Measurements from ENCODE around the gene MYO15B.

The MYO15B gene

DNA sequence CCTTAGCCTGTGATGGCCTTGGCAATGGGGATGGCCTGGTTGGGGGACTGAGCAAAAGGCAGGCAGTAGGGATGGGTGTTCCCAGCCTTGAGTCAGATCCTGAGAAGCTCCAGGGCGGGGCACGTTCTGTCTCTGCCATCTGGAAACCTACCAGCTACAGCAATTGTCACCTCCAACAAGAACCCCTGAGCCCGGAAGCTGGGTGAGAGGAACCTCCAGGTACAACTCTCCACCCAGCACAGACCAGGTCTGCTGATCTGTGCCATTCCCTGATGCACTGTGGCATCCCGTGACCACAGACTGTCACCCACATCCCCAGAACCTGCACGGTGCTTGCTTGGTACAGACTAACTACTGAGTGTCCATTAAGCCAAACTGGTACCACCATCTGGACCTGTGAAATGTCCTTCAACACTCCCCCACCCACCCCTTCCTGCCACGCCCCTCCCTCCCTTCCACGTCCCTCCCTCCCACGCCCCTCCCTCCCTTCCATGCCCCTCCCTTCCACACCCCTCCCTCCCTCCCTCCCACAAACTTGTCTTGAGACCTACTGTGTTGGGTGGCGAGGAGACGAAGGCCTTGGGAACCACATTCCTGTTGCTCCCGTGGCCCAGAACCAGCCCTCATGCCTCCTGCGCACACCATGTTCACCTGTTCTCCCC, 16.6 kb downstream of the MYO15B start:
- DNase-seq = no peak

DNA sequence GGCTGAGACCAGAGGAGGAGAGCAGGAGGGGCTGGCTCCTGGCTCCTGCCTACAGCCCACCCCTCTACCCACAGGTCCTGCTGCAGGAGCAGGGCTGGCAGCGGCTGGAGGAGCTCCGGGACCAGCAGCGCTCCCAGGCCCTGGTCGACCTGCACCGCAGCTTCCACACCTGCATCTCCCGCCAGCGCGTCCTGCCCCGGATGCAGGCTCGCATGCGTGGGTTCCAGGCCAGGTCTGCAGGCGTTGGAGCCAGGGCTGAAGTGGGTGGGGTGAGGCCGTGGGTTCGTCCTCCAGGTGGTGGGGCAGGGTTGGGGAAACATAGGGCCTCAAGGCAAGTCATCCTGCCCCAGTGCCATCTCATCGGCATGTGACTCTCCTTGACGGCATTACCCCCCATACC, 18.2 kb downstream of the MYO15B start:
- no peak for DNase-seq

GRCh38 chr17:75607086-75607485, 19.5 kb downstream of the MYO15B start:
- DNase-seq = no peak

DNA sequence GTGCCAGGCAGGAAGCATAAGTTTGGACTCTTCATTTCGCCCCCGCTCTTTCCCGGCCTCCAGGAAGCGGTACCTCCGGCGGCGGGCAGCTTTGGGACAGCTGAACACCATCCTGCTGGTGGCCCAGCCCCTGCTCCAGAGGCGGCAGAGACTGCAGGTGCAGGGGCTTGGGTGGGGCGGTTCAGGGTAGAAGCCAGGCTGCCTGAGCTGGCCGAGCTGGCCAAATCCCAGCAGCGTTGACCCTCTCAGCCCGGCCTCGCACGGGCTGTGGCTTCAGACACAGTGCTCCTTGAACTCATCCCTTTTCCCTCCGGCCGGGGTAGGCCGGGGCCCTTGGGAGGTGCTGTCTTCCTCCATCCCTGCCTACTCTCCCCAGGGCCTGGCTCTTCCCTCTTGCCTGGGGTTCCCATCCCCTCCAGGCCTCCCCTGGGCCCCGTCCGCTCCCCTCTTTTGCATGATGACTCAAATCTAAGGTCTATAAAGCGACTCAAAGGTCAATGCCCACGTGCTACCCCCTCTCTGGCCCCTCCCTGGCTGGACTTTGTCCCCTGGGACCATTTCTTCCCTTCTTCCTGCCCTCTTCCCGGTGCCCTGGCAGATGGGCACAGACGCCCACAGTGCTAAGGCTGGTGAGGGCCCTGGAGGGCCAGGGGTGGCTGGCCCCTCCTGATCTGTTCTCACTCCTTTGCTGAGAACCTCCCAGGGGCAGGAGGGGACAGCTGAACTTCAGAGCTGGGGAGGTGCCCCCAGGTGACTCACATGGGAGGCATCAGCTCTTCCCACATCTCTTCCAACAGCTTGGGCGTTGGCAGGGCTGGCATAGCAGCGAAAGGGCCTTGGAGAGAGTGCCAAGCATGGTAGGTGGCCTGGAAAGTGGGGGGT, 22.7 kb downstream of the MYO15B start:
- no peak for DNase-seq

- DNase-seq = no peak
These were observed 24.3 kb downstream of the MYO15B start for GRCh38 chr17:75611851-75612429.

DNA sequence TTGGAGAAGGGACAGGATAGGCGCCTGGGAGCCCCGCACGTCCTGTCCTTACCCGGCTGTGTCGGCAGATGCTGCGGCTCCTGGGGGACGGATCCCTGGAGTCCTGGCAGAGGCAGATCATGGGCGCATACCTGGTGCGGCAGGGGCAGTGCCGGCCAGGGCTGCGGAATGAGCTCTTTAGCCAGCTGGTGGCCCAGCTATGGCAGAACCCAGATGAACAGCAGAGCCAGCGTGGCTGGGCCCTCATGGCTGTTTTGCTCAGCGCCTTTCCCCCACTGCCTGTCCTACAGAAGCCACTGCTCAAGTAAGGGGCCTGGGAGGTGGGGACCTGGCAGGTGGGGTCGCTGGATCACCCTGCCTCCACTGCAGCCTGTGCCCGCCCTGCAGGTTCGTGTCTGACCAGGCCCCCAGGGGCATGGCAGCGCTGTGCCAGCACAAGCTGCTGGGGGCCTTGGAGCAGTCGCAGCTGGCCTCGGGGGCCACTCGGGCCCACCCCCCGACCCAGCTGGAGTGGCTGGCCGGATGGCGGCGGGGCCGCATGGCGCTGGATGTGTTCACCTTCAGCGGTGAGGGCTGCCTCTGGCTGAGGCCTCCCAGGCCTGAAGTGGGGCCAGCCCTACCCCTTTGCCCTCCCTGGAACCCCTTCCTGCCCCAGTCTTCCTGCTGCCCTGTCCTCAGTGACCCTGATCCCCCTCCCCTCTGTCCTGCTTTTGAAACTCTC, 25.5 kb downstream of the MYO15B start:
- no peak for DNase-seq

DNA sequence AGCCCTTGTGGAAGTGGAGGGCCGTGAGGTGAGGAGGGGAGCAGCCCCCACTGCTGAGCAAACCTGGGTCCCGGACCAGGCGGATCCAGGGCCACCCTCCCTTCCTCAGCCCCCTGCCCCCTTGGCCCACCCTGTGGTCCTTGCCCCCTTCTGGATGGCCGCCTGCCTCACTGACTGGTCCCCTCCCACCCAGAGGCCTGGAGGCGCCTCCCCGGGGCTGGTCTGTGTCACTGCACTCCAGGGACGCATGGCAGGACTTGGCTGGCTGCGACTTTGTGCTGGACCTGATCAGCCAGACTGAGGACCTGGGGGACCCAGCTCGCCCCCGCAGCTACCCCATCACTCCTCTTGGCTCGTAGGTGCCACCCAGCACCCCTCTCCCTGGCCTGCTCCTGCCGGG, 26.4 kb downstream of the MYO15B start:
- DNase-seq = no peak

DNA sequence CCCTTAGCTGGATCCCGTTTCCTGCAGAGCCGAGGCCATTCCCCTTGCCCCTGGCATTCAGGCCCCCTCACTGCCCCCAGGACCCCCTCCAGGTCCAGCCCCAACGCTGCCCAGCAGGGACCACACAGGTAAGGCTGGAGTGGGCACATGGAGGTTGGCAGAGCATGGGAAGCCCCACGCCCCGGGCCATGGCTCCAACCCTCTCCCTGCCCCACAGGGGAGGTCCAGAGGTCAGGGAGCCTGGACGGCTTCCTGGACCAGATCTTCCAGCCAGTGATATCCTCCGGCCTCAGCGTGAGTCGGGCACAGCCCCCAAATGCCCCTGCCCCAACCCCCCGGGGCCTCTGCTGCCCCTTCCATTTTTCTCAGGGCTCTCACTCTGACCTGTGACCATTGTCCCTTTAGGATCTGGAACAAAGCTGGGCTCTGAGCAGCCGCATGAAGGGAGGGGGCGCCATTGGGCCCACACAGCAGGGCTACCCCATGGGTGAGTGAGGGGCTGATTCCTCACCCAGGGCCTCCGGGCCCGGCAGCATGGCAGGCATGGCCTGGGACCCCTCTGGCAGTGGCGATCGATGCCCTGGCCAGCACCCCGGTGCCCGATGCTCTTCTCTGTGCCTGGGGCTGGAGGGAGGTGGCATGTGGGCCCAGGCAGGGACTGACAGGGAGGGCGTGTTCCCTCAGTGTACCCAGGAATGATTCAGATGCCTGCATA, 27.1 kb downstream of the MYO15B start:
- no peak for DNase-seq

DNA sequence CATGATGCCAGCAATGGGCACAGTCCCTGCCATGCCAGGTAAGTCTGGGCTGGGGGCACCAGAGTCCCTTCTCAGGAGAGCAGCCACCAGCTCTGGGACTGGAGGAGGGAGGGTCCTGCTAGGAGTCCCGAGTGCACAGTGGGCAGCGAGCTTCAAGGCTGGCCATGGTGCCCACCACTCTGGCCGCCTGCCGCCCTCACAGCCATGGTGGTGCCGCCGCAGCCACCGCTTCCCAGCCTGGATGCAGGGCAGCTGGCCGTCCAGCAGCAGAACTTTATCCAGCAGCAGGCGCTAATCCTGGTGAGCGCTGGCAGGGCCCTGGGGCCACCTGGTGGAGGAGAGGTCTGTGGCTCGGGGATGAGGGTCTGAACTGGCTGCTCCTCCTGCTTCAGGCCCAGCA, 27.7 kb downstream of the MYO15B start:
- no peak for DNase-seq

DNA sequence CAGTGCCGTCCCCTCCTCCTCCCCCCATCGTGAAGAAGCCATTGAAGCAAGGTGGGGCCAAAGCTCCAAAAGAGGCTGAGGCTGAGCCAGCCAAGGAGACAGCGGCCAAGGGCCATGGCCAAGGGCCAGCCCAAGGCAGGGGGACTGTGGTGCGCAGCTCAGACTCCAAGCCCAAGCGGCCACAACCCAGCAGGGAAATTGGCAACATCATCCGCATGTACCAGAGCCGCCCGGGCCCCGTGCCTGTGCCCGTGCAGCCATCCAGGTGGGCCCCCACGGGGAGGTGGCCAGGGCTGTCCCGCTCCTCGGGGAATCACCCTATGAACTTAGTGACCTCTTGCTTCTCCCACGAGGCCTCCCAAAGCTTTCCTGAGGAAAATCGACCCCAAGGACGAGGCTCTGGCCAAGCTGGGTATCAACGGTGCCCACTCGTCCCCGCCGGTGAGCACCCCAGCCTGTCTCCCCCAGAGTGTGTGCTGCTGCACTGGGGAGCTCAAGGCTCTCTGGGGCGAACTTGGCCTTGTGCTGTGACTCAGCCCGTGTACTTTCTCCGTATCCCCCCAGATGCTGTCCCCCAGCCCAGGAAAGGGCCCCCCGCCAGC, 29.0 kb downstream of the MYO15B start:
- no peak for DNase-seq

DNA sequence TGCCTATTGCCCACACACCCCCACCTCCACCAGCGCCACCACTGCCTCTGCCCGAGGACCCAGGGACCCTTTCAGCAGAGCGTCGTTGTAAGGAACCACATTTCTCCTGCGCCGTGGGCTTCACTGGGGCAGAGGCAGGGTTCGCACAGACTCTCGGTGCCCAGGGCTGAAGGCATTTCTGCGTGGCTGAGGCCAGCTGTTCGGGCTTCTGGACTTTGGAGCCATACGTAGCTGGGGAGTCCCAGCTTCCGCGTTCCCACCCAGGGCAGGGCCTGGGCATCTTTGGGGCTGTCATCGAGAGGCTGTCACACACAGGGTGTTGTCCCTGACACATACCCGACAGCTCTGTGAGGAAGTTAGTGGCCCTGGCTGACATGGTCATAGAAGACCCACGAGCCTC, 29.6 kb downstream of the MYO15B start:
- no peak for DNase-seq

GRCh38 chr17:75617675-75618074, 30.1 kb downstream of the MYO15B start:
- no peak for DNase-seq

GRCh38 chr17:75619506-75620431, 32.2 kb downstream of the MYO15B start:
- DNase-seq = peak; percentile 36

- no peak for DNase-seq
These were observed 33.9 kb downstream of the MYO15B start for GRCh38 chr17:75621489-75621888.

- no peak for DNase-seq
These were observed 34.5 kb downstream of the MYO15B start for GRCh38 chr17:75622076-75622475.

- no peak for DNase-seq
These were observed 35.2 kb downstream of the MYO15B start for GRCh38 chr17:75622771-75623273.

DNA sequence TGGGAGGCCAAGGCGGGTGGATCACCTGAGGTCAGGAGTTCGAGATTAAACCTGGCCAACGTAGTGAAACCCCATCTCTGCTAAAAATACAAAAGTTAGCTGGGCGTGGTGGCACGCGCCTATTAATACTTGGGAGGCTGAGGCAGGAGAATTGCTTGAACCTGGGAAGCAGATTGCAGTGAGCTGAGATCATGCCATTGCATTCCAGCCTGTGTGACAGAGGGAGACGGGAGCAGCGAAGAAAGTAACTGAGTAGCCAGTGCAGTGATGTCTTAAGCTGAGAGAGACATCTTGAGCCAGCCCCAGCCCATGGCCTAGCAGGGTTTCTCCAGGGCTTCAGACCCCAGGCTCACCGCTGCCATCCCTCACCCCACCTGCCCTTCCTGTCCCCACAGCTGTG, 35.8 kb downstream of the MYO15B start:
- DNase-seq = no peak

GRCh38 chr17:75624021-75624420, 36.4 kb downstream of the MYO15B start:
- DNase-seq = no peak

- DNase-seq = no peak
These were observed 37.2 kb downstream of the MYO15B start for GRCh38 chr17:75624714-75625345.
